PC-9 (cell line): Measurements from ENCODE around the gene CAPN15. TPM values are rescaled to one million over a fixed set of nuclear protein-coding genes. Genes with fewer than 3 reads are reported as not detected.

Experiments used
- BruUV-seq: library from RNA; stranded (reverse); fragments of 400-500 nt; replicated peaks from 2 replicates; lab custom pipeline; 2021; lab: Mats Ljungman, UMichigan
- CTCF ChIA-PET: fragments of 300-600 bp; sonication (Branson Sonifier 250); formaldehyde crosslinking; loops from one replicate; lab custom pipeline; 2022; ENCODE audit warnings: antibody characterized with exemption; lab: Charles Lee
- POLR2A ChIA-PET: fragments of 300-600 bp; sonication (Branson Sonifier 250); formaldehyde crosslinking; loops from one replicate; lab custom pipeline; 2022; ENCODE audit warnings: antibody characterized with exemption; ENCODE audit not compliant: unreplicated experiment; lab: Charles Lee
- DNase-seq, 2 experiments: peaks; one replicate each; pipeline versions ENCODE4 v3.0.0 to v3.0.0-alpha.2; 2015 to 2022; ENCODE audit warnings: mixed read lengths in 1 of 2
- H2AFZ ChIP-seq: fragments of 200-600 bp; sonication (generic); 2 replicates; pipeline ENCODE4 v1.8.1; 2017; ENCODE audit warnings: antibody characterized with exemption
- H3F3A ChIP-seq: fragments of 200-600 bp; sonication (generic); 2 replicates; pipeline ENCODE4 v1.8.1; 2017; ENCODE audit warnings: antibody characterized with exemption, mild to moderate bottlenecking, low read depth; ENCODE audit not compliant: insufficient read depth
- H3K27ac ChIP-seq: fragments of 200-600 bp; sonication (generic); 2 replicates; pipeline ENCODE4 v1.6.1; 2016; ENCODE audit warnings: mixed run types
- H3K27me3 ChIP-seq: fragments of 200-600 bp; sonication (generic); 2 replicates; pipeline ENCODE4 v1.6.1; 2016; ENCODE audit warnings: low read depth, mixed run types; ENCODE audit not compliant: insufficient read depth
- H3K36me3 ChIP-seq: fragments of 200-600 bp; sonication (generic); 2 replicates; pipeline ENCODE4 v1.6.1; 2016; ENCODE audit warnings: low read depth, mixed run types
- H3K4me1 ChIP-seq: fragments of 200-600 bp; sonication (generic); replicated peaks from 2 replicates; pipeline ENCODE4 v1.6.1; 2016; ENCODE audit warnings: mixed run types; ENCODE audit not compliant: insufficient read depth
- H3K4me2 ChIP-seq: fragments of 200-600 bp; sonication (generic); 2 replicates; pipeline ENCODE4 v1.6.1; 2017; ENCODE audit warnings: mixed run types
- H3K4me3 ChIP-seq: fragments of 200-600 bp; sonication (generic); 2 replicates; pipeline ENCODE4 v1.6.1; 2016; ENCODE audit warnings: mixed run types
- H3K79me2 ChIP-seq: fragments of 200-600 bp; sonication (generic); 2 replicates; pipeline ENCODE4 v1.6.1; 2017; ENCODE audit warnings: low read depth, mixed run types
- H3K9me2 ChIP-seq: fragments of 200-600 bp; sonication (generic); 2 replicates; pipeline ENCODE4 v1.8.1; 2017; ENCODE audit warnings: mild to moderate bottlenecking; ENCODE audit not compliant: insufficient read depth
- H3K9me3 ChIP-seq: fragments of 200-600 bp; sonication (generic); 2 replicates; pipeline ENCODE4 v1.8.1; 2016; ENCODE audit warnings: low read depth; ENCODE audit not compliant: insufficient read depth
- H4K20me1 ChIP-seq: fragments of 200-600 bp; sonication (generic); 2 replicates; pipeline ENCODE4 v1.8.1; 2017; ENCODE audit not compliant: insufficient read depth
- CTCF ChIP-seq: fragments of 200-600 bp; sonication (generic); conservative IDR thresholded peaks from 2 replicates; pipeline ENCODE4 v1.6.1; 2017; ENCODE audit warnings: mixed run types, antibody characterized with exemption, mild to moderate bottlenecking, moderate library complexity
- EZH2 ChIP-seq: fragments of 200-600 bp; sonication (generic); IDR thresholded peaks from 2 replicates; pipeline ENCODE4 v1.8.0; 2017; ENCODE audit warnings: antibody characterized with exemption, low read depth
- intact Hi-C: fragments of 100-400 bp; cut with micrococcal nuclease; formaldehyde crosslinking; loops from one replicate; pipeline ENCODE4 v1.10.0; 2022; ENCODE audit not compliant: unreplicated experiment
- total RNA-seq: library from RNA; stranded (reverse); gene quantifications from 2 replicates; pipeline ENCODE4 v1.2.3, GENCODE V29; 2021

CAPN15 gene
- total RNA-seq, 1 experiment from 2014 or later, result 66.8 TPM

- H3K4me2 ChIP-seq, result no peak overlapping the region
- no peaks in the 10 kb centered on the region for H3K4me1 ChIP-seq
- intact Hi-C loops, result no loop called here
- no peaks in the 10 kb centered on the region for H4K20me1 ChIP-seq
- no peaks in the 10 kb centered on the region for H3K27me3 ChIP-seq
- no peaks in the 10 kb centered on the region for H3K9me2 ChIP-seq
- BruUV-seq, result no TSS peak
- no peaks in the 10 kb centered on the region for H3F3A ChIP-seq
- no peaks in the 10 kb centered on the region for H3K36me3 ChIP-seq
- no peak overlapping the region for H2AFZ ChIP-seq
- CTCF ChIA-PET, result interaction anchor here (0.7 kb wide), 1 partner anchor 532 kb away, joined by 11 read pairs; no protein-coding TSS in a partner anchor
- TF ChIP-seq CTCF (no peak), EZH2 (no peak)
- H3K79me2 ChIP-seq, result no peaks in the 10 kb centered on the region
- POLR2A ChIA-PET, result no interaction called here
- H3K4me3 ChIP-seq, result no peak overlapping the region
- H3K9me3 ChIP-seq, result no peaks in the 10 kb centered on the region
- DNase-seq, result no peak
- H3K27ac ChIP-seq, result no peak overlapping the region
Observed at GRCh38 chr16:552171-552570, 24.7 kb downstream of the CAPN15 start.

DNA sequence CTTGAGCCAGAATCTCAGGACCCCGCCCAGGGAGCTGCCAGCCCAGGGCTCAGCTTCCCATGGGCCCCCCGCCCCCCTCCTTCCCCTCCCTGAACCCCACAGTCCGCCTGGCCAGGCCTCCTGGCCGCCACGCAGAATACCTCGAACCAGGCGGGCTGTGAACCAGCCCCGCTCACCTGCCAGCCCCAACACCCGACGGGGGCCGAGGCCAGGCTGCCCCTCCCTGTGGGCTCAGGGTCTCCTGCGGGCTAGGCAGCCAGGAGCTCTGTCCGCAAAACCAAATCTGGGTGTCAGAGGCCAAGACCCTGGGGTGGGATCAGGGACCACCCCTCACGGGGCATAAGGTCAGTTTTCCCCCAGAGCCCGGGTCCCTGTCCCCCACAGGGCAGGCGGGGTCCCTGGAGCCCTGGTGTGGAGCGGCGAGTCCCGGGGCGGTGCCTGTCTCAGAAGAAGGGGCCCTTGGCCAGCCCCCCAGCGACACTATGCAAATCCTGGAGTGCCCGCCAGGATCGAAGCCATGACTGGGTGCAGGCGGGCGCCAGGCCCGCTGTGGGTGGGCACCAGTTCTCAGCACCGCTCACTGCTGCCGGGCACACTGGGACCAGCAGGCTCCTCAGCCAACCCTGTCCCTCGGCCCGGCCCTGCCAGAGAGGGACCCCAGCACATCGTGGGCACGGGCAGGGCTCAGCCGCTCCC is 26.2 kb downstream of the CAPN15 start:
- TF ChIP-seq CTCF (no peak), EZH2 (no peak)
- DNase-seq, result no peak
- no peaks in the 10 kb centered on the region for H3K9me3 ChIP-seq
- ChIA-PET POLR2A (no interaction called here), CTCF (no interaction called here)
- H2AFZ ChIP-seq, result no peak overlapping the region
- no peak overlapping the region for H3K4me3 ChIP-seq
- no peaks in the 10 kb centered on the region for H3K36me3 ChIP-seq
- intact Hi-C loops, result no loop called here
- H3F3A ChIP-seq, result no peaks in the 10 kb centered on the region
- H3K27ac ChIP-seq, result no peak overlapping the region
- TSS peak; percentile 22 for BruUV-seq
- H4K20me1 ChIP-seq, result no peaks in the 10 kb centered on the region
- no peaks in the 10 kb centered on the region for H3K27me3 ChIP-seq
- no peaks in the 10 kb centered on the region for H3K9me2 ChIP-seq
- no peak overlapping the region for H3K4me2 ChIP-seq
- H3K79me2 ChIP-seq, result no peaks in the 10 kb centered on the region
- no peaks in the 10 kb centered on the region for H3K4me1 ChIP-seq

DNA sequence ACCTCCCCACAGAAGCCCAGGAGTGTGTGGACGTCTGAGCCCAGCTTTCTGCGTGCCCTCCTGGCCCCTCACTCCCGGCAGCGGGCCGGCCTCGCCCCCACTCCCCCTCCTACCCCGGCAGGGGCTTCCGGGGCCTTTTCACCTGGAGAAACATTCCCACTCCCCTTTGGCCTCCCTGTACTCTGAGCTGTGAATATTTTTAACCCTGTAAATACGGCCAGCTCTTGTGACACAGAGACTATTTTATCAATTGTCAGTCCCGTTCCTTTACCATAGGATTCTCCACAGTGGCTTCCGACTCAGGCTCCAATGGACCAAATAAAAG is 26.7 kb downstream of the CAPN15 start:
- Histone ChIP-seq H3K4me3 (no peak overlapping the region), H3K27ac (no peak overlapping the region), H3K36me3 (no peaks in the 10 kb centered on the region), H2AFZ (no peak overlapping the region), H3K9me3 (no peaks in the 10 kb centered on the region), H3K27me3 (no peaks in the 10 kb centered on the region), H4K20me1 (no peaks in the 10 kb centered on the region), H3K4me2 (no peak overlapping the region), H3K4me1 (no peaks in the 10 kb centered on the region), H3K79me2 (no peaks in the 10 kb centered on the region), H3F3A (no peaks in the 10 kb centered on the region), H3K9me2 (no peaks in the 10 kb centered on the region)
- no TSS peak for BruUV-seq
- POLR2A ChIA-PET, result no interaction called here
- intact Hi-C loops, result no loop called here
- no peak for TF ChIP-seq EZH2
- TF ChIP-seq CTCF, result no peak
- no peak for DNase-seq
- CTCF ChIA-PET, result no interaction called here
